Measurements from ENCODE around the gene GRAMD2A.
A peak's percentile ranks its signal among the peaks of the same experiment; 100 is the strongest.

GRAMD2A gene

GRCh38 chr15:72217216-72217615 is 19.6 kb upstream of the GRAMD2A start:
- DNase-seq (ENCODE audit: low spot score), result no peak

GRCh38 chr15:72216079-72216478 is 18.5 kb upstream of the GRAMD2A start:
- DNase-seq (ENCODE audit: low spot score), result no peak

DNA sequence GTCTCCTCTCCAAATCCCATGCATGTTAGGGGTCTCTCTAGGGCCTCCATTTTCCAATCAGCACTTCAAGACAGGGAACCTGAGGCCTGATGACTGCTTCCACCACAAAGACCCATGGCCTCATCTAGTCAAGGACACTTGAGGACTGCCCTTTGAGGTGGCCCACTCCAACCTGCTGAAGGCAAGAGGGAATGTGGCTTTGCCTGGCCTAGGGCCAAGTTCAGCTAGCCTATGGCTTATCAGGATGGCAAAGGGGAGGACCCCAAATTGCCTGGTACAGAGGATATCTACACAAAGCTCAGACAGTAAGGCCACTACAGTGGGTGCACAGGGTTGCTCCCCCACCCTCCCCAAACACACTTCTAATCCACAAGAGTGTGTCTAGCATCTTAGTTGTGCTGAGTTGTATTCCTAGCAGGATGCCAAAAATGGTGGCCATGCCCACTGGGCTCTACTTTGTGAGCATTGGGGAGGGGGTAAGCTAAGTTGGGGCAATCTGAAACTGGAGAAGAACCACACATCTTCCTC is 10.0 kb upstream of the GRAMD2A start:
- DNase-seq (ENCODE audit: low spot score), result no peak

DNA sequence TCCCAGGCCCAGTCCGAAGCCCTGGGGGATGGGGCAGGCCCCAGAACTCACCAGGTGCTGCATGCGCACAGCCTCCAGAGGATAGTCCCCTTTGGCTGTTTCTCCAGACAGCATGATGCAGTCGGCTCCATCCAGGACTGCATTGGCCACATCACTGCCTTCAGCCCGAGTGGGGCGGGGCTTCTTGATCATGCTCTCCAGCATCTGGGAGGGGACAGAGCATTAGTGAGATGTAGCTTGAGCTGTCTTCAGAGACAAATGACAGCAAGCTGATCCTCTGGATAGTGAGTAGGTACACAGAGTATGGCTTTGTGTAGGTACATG is 9.1 kb upstream of the GRAMD2A start:
- DNase-seq (ENCODE audit: low spot score), result no peak

DNA sequence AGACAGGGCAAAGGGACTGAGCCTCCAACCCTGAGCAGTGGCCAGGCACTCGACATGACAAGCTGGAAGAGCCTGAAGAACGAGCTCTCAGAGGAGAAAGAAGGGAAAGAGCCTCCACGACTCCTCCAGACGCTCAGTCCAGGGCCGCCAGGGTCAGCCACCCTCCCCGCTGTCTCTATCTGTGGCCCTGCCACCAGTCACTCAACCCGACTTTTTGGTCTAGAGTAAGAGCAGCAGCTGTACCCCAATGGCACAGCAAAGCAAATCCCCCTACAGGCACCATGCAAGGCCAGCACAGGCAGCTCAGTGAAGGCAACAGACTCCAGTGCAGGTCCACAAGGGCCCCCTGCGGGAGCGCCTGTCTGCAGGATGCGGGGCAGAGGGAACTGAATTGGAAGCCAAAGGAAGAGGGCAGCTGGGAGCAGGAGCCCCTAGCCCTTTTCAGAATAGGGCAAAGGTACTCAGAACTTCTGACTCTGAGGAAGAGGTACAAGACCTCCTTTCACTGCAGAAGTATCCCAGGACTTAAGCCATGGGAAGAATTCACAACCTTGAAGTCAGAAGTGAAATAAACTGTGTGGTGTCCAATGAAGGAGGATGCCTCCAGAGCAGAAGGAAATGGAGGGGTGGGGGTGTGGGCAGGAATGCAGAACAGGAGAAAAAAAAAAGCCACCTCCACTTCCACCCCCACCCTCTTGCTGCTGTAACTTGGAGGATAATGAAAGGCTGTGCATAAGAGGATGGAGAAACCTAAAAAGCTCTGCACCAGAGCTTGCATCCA is 8.5 kb upstream of the GRAMD2A start:
- no peak for DNase-seq (ENCODE audit: low spot score)

DNA sequence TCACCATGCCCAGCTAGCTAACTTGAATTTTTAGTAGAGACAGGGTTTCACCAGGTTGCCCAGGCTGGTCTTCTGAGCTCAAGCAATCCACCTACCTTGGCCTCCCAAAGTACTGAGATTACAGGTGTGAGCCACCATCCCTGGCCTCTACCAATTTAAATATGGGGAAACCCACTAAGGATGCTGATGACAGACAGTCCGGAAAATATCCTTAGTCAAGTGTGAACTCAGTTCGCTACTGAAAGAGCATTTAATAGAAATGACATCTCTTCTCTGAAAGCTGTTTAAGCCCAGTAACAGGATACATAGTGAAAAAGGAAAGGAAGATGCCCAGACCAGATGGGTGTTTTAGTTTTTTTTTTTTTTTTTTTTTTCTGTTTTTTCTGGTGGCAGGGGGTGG is 7.7 kb upstream of the GRAMD2A start:
- DNase-seq (ENCODE audit: low spot score), result no peak

DNA sequence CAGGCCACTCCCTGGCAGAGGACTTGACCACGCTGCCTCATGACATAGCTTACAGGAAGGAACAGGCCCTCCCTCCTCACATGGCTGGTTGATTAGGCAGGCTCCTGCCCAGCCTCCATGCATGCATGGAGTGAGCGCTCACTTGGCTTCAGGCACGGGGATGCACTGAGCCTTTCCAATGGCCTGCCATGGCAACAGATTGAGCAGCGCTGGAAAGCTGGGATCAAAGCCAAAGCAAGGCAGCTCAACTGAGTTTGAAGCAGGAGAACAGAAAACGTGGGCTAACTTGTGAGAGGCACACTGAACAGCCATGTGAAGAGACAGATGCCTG is 5.9 kb upstream of the GRAMD2A start:
- peak; percentile 87 for DNase-seq (ENCODE audit: low spot score)

DNA sequence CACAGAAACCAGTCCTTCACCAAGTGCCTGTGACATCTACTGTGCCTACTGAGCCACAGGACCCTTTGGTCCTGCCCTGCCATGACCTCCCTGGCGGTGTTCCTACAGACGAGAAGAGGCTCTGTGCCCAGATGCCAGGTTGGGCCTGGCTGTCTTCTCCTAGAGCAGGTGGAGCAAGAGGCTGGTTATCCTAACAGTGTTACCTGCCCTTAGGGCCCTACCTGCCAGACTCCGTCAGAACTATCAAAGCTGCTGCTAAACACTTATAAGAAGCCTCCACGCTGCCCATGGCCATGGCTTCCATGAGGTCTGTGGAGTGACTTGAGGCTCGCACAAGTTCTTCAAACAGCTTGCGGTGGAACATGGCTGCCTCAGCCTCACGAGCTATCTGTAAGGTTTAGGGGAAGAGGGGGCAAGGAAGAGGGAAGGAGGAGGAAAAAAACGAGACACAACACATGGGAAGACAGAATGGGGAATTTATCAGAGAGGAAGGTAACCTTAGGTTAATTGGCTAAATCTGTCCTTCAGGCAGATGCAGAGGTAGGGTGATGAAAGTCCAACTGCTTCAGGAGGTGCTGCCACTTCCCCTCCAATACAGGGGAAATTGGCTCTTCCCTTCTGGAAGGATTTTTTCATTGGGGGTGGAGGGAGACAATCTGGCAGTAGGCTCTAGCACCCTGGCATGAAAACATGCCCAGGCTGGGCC is 5.4 kb upstream of the GRAMD2A start:
- DNase-seq (ENCODE audit: low spot score), result no peak

GRCh38 chr15:72202302-72202701 is 4.7 kb upstream of the GRAMD2A start:
- no peak for DNase-seq (ENCODE audit: low spot score)

GRCh38 chr15:72201391-72201921 is 3.9 kb upstream of the GRAMD2A start:
- DNase-seq (ENCODE audit: low spot score), result no peak

DNA sequence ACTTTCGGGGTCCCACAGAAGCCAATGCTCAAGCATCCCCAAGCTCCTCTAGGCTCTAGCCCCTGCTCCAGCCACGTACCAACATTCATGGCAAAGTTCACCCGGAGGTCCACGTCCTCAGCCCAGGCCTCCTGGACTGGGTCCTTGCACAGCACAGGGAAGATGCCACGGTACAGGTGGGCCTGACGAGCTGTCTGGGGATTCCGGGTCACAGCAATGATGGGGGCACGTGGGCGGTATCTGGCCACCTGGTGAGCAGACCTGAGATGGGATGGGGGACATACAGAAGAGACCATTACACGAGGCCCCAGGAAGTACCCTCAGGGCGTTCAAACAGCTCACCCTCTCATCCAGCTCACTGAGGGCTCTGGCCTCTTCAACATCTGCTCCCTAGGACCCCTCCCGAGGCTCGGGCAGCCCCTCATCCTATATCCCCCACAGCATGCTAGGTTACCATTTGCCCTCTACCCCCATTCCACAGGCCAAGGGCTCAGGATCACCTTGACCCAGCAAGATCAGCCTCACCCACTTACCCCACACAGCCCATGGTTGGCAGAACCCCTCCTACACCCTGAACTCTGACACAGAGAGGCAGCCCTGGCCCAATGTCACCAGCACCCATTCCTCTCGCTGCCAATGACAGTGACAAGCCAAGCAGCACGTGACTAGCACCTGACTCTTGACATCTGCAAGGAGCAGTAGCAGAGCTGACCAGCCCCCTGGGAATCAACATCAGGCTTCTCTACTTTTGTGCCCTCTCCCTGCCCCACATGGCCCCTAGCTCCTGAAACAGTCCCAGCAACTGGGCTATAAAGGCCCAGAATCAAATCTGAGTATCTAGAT is 3.0 kb upstream of the GRAMD2A start:
- no peak for DNase-seq (ENCODE audit: low spot score)

DNA sequence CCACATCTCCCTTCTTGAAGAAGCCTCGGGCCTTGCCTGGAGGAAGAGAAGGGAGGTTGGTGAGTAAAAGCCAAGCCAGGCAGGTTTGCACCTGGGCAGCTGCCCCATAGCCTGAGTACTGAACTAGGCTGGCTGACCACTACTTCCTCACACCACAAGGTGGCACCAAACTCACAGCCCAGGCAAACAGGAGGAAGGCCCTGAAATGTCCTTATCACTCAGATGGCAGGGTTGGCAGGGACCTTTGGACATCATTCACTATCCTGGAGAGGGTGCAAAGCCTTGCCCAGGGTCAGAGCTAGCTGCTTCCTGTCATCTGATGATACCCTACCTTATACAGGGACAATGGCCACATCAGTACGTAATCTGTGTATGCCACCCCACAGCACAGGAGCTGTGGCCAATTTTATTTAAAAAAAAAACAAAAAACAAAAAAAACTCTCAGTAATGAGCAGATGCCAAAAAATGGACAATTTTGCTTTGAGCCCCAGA is 2.2 kb upstream of the GRAMD2A start:
- peak; percentile 81 for DNase-seq (ENCODE audit: low spot score)

- no peak for DNase-seq (ENCODE audit: low spot score)
Measured at GRCh38 chr15:72199205-72199515, 1.6 kb upstream of the GRAMD2A start.

GRCh38 chr15:72198356-72199204 is 993 bp upstream of the GRAMD2A start:
- DNase-seq (ENCODE audit: low spot score), result no peak

DNA sequence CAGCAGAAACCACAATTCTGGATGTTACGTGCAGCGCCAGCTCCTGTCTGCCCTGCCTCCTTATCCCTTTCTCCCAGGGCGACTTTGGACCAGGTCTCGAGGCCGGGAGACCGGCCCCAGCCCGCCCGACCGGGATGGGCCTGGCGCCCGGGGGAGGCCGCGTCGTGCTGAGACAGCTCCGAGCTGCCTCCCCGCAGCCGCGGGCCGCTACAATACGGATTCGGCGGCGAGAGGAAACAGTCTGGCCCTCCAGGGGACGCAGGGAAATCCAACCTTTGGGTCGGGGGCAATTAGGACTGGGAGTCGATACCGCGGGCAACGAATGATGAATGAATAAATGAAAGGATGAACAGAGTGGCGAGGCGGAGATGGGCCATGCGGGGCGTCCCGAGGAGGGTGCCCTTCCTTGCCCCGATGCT is 537 bp downstream of the GRAMD2A start:
- peak; percentile 37 for DNase-seq (ENCODE audit: low spot score)

DNA sequence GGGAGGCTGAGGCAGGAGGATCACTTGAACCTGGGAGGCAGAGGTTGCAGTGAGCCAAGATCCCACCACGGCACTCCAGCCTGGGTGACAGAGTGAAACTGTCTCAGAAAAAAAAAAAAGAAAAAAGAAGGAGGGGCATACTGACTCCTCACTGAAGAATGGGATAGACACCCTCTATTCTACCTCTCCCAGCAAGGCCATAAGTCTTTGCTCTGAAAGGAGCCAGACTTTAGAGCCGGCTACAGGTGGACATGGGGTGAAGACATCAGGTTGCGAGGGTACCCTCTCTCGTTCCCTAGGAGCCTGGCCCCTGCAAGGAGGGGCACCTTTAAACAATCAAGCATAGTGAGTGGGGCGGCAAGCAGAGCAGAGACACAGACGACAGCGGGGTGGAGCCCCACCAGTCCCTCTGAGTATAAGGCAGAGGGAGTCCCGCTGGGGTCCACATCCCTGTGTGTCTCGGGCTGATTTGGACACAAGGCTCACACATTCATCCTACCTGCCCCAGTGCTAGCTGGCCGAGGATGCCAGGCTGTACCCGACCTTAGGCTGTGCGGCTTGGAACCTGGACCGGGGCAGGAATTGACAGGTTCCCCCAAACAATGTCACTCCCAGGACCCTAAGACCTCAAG is 1.1 kb downstream of the GRAMD2A start:
- DNase-seq (ENCODE audit: low spot score), result peak; percentile 37

DNA sequence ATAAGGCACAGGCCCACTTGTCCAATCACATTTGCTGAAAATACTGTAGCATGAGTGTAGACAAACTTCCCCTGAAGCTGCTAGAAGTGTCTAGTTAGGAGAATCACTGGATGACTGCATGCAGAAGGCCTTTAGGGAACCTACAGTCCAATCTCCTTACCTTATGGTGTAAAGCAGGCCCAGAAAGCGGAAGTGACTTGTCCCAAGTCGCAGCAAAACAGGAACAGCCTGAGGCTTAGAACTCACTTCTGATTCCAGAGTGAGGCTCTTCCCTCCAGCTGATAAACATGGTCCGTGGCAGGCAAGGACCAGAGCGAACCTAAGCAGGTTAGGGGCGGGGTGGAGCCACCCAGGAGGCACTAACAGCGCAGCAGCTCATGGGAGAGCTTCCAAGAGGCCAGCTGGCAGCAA is 2.5 kb downstream of the GRAMD2A start:
- DNase-seq (ENCODE audit: low spot score), result no peak

- DNase-seq (ENCODE audit: low spot score), result no peak
Measured at GRCh38 chr15:72193836-72194396, 3.7 kb downstream of the GRAMD2A start.

DNA sequence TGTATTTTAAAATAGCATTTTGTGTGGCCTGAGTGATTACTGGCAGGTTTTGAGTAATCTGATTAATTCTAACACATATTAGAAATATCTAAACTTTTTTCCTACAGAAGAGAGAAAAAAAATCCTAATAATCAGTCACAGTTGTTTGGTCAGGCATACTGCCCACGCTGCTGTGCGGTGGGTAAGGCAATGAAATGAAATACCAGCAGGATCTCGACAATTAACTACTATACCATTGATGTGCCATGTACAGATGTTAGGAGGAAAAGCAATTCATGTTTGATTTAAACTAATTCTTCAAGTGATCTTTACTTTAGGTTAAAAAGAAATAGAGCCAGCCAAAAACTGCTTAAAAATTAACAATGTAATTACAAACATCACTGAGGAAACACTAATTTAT is 5.2 kb downstream of the GRAMD2A start:
- no peak for DNase-seq (ENCODE audit: low spot score)

DNA sequence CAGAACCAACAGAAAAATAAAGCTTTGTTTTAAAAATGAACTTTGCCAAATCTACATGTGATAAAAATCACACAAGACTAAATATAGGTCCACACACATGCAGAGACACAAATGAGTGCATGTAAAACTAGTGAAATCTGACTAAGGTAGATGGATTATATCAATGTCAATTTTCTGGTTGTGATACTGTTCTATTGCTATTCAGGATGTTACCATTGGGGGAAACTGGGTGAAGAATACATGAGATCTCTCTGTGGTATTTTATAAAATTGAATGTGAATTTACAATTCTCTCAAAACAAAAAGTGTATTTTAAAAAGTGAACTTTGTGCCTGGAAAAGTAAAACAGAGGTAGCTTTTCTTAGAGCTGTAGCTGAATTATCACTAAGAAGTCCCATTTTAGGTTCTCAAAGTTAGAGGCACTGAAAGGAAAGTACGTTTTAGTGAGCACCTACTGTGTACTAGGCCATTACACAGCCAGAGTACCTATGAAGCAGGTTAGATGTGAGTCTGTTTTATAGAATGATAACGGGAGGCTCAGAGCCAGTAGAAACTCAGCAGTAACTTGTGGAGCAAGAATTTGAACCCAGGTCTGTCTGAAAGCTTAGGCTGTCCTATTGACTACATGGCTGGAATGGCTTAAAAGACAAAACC is 8.2 kb downstream of the GRAMD2A start:
- DNase-seq (ENCODE audit: low spot score), result no peak

Measured in AG20443 (cell line).